ENCODE results near the gene CEACAM6.
"Not testable (repeated sequence)": the region's sequence is repeated elsewhere in the genome, so short reads cannot be mapped to it uniquely, and the experiment has no call there.

CEACAM6 gene

DNA sequence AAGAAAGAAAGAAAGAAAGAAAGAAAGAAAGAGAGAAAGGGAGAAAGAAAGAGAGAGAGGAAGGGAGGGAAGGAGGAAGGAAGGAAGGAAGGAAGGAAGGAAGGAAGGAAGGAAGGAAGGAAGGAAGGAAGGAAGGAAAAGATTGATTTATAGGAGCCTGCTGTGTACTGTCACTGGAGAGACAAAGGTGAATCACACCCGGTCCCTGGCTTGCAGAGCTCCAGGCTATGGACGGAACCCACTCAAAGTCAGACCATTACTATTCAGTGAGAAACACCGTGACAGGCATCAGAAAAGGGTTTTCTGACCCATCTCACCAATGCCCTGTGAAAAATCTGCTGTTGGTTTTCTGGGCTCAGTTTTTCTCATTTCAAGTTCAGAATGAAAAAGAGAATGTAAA is 7.3 kb upstream of the CEACAM6 start:
- DNase-seq = no peak

DNA sequence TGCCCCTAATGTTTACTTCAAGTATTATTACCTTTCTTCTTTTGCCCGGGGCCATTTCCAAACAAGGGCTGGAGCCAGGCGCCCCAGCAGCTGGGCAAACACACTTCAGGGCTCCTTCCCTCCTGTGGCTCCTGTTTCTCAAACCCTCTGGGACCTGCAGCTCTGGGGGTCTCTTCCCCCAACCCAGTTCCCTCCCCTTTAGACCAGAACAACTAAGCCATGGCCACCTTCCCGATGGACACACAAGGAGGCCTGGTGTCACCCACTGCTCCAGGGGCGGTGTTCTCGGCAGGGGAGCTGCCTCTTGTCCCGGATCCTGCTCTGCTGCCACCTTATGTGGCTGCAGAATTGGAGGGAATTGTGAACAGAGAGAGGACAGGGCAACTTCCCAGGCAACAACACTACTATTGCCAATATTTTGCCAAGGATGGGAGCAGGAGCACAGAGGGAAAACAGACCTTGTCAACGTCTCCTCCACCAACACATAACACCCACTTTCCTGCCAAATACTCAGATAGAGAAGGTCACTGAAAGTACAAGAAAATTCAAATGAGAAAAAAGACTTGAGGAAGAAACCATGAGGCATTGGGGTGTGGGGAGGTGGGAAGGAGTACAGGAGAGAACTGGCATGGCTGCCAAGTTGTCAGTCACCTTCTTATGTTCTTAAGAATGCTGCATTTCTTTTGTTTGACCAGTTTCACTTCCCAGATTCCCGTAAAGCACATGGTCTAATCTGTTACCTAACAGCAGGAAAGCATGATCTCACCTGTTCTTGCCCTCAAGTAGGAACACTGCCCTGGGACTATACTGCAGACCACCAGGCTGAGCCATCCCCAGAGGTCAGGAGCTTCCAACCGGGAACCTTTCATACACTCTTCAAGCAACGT is 4.8 kb upstream of the CEACAM6 start:
- not testable (repeated sequence) for DNase-seq

DNA sequence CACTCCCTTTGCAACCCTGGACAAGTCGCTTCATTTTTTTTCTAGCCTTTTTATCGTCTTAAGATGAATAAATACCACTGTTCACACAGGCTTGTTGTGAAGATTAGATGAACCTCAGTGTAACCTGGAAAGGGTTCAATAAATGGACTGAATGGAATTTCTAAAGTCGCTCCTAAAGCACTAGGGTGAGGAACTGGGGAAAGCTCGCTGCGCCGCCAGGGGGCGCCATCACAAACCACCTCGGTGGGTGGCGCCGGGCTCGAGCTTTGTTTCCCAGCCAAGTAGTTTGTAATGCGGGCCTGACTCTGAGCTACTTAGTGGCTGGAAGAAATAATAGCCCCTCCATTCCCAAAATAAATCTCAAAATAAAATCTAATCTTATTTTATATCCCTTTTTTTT is 2.2 kb upstream of the CEACAM6 start:
- peak; percentile 2 for DNase-seq

DNA sequence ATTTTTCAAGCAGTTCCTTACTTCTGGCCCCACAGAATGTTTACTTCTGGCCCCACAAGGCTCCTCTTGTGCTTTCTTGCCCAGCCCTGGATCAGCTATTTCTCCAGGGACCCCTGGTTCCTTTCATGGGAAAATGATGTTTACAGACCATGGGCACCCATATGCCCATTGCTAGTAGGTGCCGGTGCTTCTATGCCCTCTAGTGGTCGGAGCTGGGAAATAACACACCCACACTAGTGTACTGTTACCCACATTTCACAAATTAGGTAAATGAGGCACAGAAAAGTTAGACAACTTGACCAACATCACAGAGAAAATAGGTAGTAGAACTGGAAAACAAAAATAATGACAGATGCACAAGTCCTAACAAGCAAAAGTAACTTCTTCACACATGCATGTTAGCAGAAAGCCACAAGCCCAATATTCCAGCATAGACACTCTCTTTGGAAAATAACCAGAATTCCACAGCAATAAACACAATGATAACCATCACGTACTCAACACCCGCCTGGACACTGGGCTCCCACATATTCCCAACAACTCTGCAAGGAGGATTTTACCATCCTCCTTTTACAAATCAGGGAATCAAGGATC is 1.3 kb upstream of the CEACAM6 start:
- DNase-seq = peak; percentile 21

DNA sequence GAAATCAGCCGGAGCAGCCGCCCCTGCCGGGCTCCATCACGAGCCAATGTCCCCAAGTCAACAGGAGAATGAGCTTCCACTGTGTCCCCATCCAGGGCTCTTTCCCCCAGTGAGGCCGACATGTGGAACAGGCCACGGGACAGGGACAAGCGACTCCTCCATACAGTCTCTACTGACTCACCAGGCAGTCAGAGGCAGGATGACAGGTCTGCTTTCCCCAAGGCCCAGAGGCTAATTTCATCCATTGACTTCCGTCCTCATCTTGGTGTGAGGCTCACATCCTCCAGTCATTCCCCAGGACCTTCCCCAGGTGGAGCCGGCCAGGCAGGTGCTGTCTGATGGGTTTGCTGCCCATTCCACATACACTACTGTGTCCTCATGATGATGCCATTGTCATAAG is 3.5 kb downstream of the CEACAM6 start:
- no peak for DNase-seq

DNA sequence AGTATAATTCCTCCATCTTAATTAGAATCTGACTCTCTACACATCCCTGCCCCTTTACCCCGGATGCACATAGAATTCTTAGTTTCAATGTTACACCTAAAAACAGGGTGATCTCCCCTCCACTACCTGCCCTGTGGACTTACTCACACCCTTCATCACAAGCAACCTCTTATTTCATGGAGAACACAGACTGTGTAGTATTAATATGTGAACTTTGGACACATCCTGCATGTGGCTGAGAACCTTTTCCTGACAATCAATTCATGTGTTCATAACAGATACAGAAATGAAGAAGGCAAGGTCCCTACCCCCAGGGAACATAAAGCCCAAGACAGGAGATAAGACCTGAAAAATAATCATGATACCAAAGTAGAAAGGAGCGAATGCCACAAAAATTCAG is 11.8 kb downstream of the CEACAM6 start:
- DNase-seq = no peak

DNA sequence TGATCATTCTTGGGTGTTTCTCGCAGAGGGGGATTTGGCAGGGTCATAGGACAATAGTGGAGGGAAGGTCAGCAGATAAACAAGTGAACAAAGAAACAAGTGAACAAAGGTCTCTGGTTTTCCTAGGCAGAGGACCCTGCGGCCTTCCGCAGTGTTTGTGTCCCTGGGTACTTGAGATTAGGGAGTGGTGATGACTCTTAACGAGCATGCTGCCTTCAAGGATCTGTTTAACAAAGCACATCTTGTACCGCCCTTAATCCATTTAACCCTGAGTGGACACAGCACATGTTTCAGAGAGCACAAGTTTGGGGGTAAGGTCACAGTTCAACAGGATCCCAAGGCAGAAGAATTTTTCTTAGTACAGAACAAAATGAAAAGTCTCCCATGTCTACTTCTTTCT is 12.8 kb downstream of the CEACAM6 start:
- not testable (repeated sequence) for DNase-seq

DNA sequence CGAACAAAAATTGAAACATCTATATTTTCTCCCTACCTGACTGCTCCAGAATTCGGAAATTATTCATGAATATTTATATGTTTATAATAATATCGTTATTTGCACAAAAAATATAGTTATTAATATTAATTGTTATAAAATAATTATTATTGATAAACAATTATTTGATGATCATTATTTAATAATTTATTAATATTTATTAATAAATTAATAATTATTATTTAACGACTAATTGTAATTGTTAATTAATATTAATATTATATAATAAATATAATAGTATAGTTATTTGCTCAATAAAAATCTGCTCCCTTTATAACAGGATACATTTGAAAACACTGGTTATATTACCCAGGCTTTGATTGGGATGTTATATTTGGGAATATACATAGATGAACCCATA is 14.3 kb downstream of the CEACAM6 start:
- no peak for DNase-seq

DNA sequence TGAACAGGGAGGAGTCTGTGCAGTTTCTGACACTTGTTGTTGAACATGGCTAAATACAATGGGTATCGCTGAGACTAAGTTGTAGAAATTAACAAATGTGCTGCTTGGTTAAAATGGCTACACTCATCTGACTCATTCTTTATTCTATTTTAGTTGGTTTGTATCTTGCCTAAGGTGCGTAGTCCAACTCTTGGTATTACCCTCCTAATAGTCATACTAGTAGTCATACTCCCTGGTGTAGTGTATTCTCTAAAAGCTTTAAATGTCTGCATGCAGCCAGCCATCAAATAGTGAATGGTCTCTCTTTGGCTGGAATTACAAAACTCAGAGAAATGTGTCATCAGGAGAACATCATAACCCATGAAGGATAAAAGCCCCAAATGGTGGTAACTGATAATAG is 16.1 kb downstream of the CEACAM6 start:
- no peak for DNase-seq

DNA sequence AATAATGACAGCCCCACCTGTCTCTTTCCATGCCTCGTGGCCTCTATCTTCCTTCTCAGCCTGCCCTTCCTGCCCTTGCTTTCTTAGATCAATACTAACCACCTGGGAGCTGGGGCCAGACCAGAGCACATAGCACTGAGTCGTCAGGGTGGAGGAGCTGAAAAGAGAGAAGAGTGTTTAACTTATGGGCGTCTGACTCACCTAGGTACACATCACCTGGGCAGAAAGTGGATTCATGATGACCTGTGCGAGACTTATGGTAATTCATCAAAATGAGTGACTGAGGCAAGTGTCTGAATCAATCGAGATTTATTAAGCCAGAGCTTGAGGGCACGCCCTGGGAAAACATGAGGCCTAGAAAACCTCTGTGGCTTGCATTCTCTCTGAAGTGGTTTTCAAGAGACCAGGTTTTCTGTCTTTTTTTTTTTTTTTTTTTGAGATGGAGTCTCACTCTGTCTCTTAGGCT is 19.2 kb downstream of the CEACAM6 start:
- DNase-seq = no peak

DNA sequence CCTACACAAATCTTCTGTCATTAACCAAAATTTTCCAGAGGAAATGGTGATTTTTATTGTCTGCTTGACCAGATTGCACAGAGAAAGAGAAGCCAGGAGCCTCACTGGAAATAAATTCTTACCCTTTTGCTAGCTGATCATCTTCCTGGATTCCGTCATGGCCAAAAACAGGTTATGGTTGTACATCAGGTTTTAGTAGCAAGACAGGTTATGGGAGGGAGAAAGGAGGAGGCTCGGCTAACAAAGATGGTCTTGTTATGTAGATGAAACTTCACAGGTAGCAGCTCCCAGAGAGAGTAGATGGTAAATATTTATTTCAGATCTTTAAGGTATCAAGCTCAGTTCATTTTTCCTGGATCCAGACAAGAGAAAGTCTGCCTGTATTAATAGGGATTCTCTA is 21.4 kb downstream of the CEACAM6 start:
- no peak for DNase-seq

DNA sequence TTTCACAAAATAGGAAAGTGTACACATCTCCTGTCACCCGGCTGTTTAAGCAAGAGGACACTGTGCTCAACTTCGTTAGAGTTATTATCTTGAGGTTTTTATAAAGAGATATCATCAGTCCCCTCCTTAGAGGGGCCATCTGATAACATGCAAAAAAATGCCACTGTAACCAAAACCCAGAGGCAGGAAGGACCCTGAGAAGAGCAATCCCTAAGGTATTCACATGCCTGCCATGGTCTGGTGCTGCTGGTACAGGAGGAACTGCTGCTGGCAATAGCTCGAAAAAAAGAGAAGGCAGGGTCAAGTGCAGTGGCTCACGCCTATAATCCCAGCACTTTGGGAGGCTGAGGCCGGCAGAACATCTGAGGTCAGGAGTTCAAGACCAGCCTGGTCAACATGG is 28.3 kb downstream of the CEACAM6 start:
- DNase-seq = no peak

DNA sequence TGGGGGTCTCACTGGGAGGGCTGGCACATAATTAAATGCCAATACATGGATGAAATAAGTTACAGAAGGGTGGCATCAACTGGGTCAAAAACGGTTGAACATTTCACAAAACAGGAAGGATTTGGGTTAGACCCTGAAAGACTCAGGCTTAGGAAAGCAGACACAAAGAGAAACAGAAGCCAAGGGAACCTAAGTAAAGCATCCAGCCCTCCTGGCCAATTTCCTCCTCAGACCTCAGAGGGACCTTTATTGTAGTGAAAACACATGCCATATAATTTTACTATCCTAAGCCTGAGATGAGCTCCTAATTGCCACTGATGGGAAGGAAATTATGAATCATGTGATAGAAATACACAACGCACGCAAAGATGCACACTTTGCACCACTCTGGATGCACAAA is 29.0 kb downstream of the CEACAM6 start:
- DNase-seq = no peak

DNA sequence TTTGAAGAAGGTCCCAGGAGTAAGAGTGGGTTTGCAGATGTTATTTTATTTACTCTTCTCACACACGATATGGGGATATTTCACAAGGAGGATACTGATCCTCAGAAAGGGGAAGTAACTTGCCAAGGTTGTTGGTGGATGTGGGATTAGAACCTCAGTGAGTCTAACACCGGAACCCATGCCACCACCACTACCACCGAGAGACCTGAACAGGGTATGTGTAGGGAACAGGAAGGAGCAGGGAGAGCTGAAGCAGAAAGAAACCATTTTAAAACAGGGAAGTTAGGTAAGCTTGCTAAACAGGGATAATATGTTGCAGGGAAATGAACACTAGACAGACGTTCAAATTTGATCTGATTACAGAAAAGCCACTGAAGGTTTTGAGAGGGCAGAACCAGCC is 29.4 kb downstream of the CEACAM6 start:
- DNase-seq = no peak

DNA sequence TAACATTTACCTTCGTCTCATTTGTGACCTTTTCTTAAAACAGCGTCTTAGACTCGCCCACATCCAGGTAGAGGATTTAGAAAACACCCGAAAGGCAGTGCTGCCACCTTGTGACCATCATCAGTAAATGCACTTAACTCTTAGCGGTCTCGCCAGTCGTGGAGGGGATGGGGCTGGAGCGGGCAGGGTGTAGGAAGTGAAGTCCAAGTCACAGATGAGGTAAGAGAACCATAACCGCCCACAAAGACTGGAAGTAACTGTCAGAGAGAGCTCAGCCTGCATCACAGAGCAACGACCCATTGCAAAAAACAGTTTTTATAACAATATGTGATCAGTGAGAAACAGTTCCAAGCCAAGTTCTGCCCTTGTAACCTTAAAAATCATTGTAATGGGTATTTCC is 30.3 kb downstream of the CEACAM6 start:
- peak; percentile 59 for DNase-seq

DNA sequence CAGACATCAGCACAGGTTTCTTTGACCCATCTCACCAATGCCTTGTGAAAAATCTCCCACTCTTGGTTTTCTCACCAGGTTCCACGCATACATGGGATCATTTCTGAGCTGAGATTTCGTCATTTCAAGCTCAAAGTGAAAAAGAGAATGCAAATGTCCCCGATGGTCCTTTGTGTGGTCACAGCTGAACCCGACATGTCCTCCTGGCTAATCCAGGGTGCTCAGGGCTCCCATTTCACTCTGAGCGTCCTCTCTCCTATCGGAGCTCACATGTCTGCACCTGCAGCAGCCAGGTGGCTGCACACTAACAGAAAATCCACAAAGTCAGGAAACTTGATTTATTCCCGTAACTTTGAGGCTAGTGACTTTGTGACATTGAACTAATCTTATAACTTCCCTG is 31.7 kb downstream of the CEACAM6 start:
- no peak for DNase-seq

DNA sequence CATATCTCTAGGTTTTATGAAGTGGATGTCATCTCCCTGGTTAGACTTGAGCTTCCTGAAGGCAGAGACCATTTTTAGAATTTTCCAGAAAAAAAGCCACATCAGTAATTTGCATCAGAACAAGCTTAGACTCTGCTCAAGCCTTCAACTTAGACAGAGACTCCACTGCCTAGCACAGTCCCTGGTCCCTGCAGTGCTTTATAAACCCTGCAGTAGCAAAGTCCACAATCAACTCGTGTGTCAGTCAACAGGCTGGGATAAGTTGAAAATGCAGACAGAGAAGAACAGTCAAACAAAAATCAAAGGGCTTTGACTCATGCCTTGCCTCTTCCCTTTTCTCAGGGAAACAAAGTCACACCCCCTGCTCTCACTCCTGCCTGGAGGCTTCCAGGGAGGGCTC is 33.2 kb downstream of the CEACAM6 start:
- not testable (repeated sequence) for DNase-seq

DNA sequence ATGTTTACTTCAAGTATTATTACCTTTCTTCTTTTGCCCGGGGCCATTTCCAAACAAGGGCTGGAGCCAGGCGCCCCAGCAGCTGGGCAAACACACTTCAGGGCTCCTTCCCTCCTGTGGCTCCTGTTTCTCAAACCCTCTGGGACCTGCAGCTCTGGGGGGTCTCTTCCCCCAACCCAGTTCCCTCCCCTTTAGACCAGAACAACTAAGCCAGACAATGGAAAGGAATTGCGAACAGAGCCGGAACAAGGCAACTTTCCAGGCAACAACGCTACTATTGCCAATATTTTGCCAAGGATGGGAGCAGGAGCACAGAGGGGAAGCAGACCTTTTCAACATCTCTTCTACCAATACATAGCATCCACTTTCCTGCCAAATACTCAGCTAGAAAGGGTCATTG is 33.7 kb downstream of the CEACAM6 start:
- not testable (repeated sequence) for DNase-seq

DNA sequence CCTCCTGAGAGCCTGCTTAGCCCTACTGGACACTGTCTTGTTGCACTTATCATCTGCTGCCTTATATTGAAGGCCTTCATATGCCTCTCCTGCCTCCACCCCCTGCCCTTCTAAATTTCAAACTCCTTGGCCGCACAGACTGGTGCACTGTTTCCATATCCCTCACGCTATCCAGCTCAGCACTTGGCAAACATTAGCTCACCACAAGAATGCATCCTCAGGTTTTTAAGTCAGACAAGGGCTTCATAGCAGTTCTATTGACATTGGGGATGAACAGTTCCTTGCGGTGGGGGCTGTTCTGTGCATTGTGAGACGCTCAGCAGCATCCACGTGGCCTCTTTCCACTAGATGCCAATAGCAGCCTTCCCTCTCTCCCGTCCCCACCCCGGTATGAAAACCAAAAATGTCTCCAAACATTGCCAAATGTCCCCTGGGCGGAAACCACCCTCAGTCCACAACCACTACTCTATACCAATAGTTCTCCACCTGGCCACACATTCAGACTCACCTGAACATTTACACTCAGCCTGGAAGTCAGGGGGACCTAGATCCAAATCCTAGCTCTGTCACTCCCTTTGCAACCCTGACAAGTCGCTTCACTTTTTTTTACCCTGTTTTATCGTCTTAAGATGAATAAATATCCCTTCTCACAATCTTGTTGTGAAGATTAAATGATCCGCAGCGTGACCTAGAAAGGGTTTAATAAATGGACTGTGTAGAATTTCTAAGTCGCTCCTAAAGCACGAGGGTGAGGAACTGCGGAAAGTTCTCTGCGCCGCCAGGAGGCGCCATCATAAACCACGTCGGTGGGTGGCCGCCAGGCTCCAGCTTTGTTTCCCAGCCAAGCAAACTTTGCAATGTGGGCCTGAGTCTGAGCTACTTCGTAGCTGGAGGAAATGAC is 37.4 kb downstream of the CEACAM6 start:
- DNase-seq = peak; percentile 39

DNA sequence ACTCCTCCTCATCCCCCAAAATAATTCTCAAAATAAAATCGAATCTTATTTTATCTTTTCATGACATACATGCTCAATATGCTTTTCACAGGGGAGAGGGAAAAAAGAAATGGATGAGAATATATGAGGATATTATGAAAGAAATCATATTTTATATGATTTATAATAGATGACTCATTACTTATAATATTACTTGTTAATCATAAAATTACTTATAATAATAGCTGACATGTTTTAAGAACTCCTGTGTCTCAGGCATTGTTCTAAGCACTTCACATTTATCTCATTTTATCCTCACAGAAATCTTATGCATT is 38.0 kb downstream of the CEACAM6 start:
- no peak for DNase-seq

DNA sequence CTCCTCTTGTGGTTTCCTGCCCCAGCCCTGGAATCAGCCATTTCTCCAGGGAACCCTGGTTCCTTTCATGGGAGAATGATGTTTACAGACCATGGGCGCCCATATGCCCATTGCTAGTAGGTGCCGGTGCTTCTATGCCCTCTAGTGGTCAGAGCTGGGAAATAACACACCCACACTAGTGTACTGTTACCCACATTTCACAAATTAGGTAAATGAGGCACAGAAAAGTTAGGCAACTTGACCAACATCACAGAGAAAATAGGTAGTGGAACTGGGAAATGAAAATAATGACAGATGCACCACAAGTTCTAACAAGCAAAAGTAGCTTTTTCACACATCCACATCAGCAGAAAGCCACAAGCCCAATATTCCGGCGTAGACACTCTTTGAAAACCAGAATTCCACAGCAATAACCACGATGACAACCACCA is 39.7 kb downstream of the CEACAM6 start:
- peak; percentile 32 for DNase-seq

DNA sequence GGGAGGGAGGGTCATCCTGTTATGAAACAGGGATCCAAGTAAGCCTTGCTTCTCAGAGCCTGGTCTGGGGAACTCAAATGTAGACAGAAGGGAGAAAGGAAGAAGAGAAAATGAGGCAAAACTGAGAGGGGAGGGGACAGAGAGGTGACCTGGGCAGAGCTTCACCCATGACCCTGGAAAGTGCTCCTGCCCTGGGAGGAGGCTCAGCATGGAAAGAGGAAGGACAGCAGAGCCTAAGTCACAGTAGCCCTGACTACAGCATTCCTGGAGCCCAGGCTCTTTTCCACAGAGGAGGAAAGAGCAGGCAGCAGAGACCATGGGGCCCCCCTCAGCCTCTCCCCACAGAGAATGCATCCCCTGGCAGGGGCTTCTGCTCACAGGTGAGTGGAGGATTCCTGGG is 41.0 kb downstream of the CEACAM6 start, which contains the start of gene CEACAM3:
Gene CEACAM3 (plus strand): TSS at position 226 of the 400 bp plus-strand sequence. CDS start 91 bp downstream, at position 317.
- DNase-seq = no peak

DNA sequence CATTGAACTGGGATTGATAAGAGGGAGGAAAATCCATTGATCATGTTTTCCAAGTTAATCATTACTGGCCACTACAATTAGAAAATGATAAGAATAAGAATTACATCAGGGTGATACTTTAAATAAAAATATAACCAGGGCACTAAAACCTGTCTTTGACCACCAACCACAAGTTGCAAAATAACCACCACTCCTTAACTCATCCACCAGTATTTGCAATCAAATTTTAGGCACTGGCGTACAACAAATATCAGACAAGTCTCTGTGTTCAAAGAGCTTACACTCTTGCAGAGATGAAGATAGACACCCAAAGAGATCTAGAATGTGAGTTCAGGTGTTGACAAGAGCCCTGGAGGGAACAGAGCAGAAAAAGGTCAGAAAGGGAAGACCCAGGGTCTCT is 41.6 kb downstream of the CEACAM6 start:
- no peak for DNase-seq
